Liver (tissue), 9 donors: Measurements from ENCODE around the gene CORO7. TPM values are rescaled to one million over a fixed set of nuclear protein-coding genes. Genes with fewer than 3 reads are reported as not detected.

ENCODE experiments used
- DNase-seq: peaks from one replicate; pipeline ENCODE4 v3.0.0-alpha.2; 2017; ENCODE audit warnings: low spot score
- H3K27ac ChIP-seq, 2 donors: one replicate each; pipeline ENCODE4 v1.7.0; 2013; ENCODE audit warnings: inconsistent platforms in 2 of 2, low read length in 2 of 2, control low read depth in 1 of 2, low read depth in 1 of 2, mild to moderate bottlenecking in 1 of 2
- H3K27me3 ChIP-seq, 4 donors: one replicate each; pipeline versions ENCODE4 v1.6.1 to v1.7.0; 2013; ENCODE audit warnings: low read length in 3 of 4, inconsistent platforms in 1 of 4, mild to moderate bottlenecking in 1 of 4, moderate library complexity in 1 of 4; ENCODE audit not compliant: control insufficient read depth in 4 of 4, insufficient read depth in 4 of 4
- H3K36me3 ChIP-seq, 4 donors: one replicate each; pipeline versions ENCODE4 v1.6.1 to v1.7.0; 2013; ENCODE audit warnings: low read length in 3 of 4, mild to moderate bottlenecking in 3 of 4, low read depth in 1 of 4, moderate library complexity in 1 of 4; ENCODE audit not compliant: control insufficient read depth in 4 of 4, insufficient read depth in 3 of 4
- H3K4me1 ChIP-seq, 4 donors: one replicate each; pipeline versions ENCODE4 v1.6.1 to v1.7.0; 2013; ENCODE audit warnings: low read length in 3 of 4, mild to moderate bottlenecking in 3 of 4, moderate library complexity in 1 of 4; ENCODE audit not compliant: control insufficient read depth in 4 of 4, insufficient read depth in 4 of 4
- H3K4me3 ChIP-seq, 3 donors: one replicate each; pipeline versions ENCODE4 v1.6.1 to v1.7.0; 2013; ENCODE audit warnings: low read length in 3 of 3, control low read depth in 1 of 3, low read depth in 1 of 3, mild to moderate bottlenecking in 1 of 3
- H3K9ac ChIP-seq, 2 donors: one replicate each; pipeline ENCODE4 v1.7.0; 2013; ENCODE audit warnings: low read length in 2 of 2, mild to moderate bottlenecking in 2 of 2, moderate library complexity in 2 of 2, control low read depth in 1 of 2, low read depth in 1 of 2
- H3K9me3 ChIP-seq, 4 donors: one replicate each; pipeline versions ENCODE4 v1.6.1 to v1.7.0; 2013; ENCODE audit warnings: low read length in 3 of 4; ENCODE audit not compliant: control insufficient read depth in 4 of 4
- EGR1 ChIP-seq, 2 donors: IDR thresholded peaks; 2 replicates each; pipeline ENCODE4 v1.6.1; 2016 to 2018; ENCODE audit warnings: antibody characterized with exemption in 2 of 2, low read depth in 2 of 2
- FOXA2 ChIP-seq: IDR thresholded peaks from 2 replicates; pipeline ENCODE4 v1.6.1; 2016; ENCODE audit warnings: antibody characterized with exemption
- GABPA ChIP-seq, 2 donors: IDR thresholded peaks in 1 of 2; conservative IDR thresholded peaks in 1 of 2; 2 replicates each; pipeline ENCODE4 v1.6.1; 2016; ENCODE audit warnings: antibody characterized with exemption in 2 of 2, mild to moderate bottlenecking in 1 of 2, moderate library complexity in 1 of 2
- HNF4A ChIP-seq, 2 donors: conservative IDR thresholded peaks; 2 replicates each; pipeline ENCODE4 v1.6.1; 2016; ENCODE audit warnings: antibody characterized with exemption in 2 of 2, mild to moderate bottlenecking in 2 of 2
- HNF4G ChIP-seq: IDR thresholded peaks from 2 replicates; pipeline ENCODE4 v1.6.1; 2016; ENCODE audit warnings: antibody characterized with exemption
- NR2F2 ChIP-seq: IDR thresholded peaks from 2 replicates; pipeline ENCODE4 v1.6.1; 2016; ENCODE audit warnings: antibody characterized with exemption
- RAD21 ChIP-seq, 2 donors: IDR thresholded peaks; 2 replicates each; pipeline ENCODE4 v1.6.1; 2016; ENCODE audit warnings: antibody characterized with exemption in 2 of 2, mild to moderate bottlenecking in 2 of 2
- REST ChIP-seq: IDR thresholded peaks from 2 replicates; pipeline ENCODE4 v1.6.1; 2016; ENCODE audit warnings: antibody characterized with exemption, mild to moderate bottlenecking
- RXRA ChIP-seq, 2 donors: IDR thresholded peaks; 2 replicates each; pipeline ENCODE4 v1.6.1; 2017 to 2018; ENCODE audit warnings: antibody characterized with exemption in 2 of 2, mild to moderate bottlenecking in 1 of 2
- SP1 ChIP-seq: IDR thresholded peaks from 2 replicates; pipeline ENCODE4 v1.6.1; 2018; ENCODE audit warnings: antibody characterized with exemption, mild to moderate bottlenecking
- TAF1 ChIP-seq: conservative IDR thresholded peaks from 2 replicates; pipeline ENCODE4 v1.6.1; 2016; ENCODE audit warnings: antibody characterized with exemption, mild to moderate bottlenecking
- YY1 ChIP-seq: IDR thresholded peaks from 2 replicates; pipeline ENCODE4 v1.6.1; 2016; ENCODE audit warnings: antibody characterized with exemption, mild to moderate bottlenecking
- WGBS: extraction: QIAGEN DNeasy Blood & Tissue Kit; methylation state at CpG from one replicate; pipeline ENCODE4 v1.1.7; 2013; 5-methylcytosine and 5-hydroxymethylcytosine counted together
- polyA plus RNA-seq, 2 donors: library from polyadenylated mRNA; stranded (reverse) in 1 of 2; unstranded in 1 of 2; fragments of 200-250 nt in 1 of 2; fragments of >200 nt in 1 of 2; fragmentation: Nextera tagmentation in 1 of 2; extraction: Ambion mirVana in 1 of 2; gene quantifications; one replicate each; pipeline versions ENCODE4 v1.2.1 to v1.2.3, GENCODE V29; 2013 to 2015
- total RNA-seq, 2 donors: library from RNA; depleted of rRNA; stranded (reverse); fragments of >200 nt; gene quantifications; one replicate each; pipeline ENCODE4 v1.2.3, GENCODE V29; 2014
- TF ChIP-seq, protein P1 (sequence below): IDR thresholded peaks from 2 replicates; pipeline ENCODE4 v1.6.1; 2016; ENCODE audit warnings: antibody characterized with exemption
- TF ChIP-seq, protein P2 (sequence below): IDR thresholded peaks from 2 replicates; pipeline ENCODE4 v1.6.1; 2016; ENCODE audit warnings: antibody characterized with exemption
- donor health status: healthy.
- donor health status: healthy.
- donor health status: healthy.
- donor health status: healthy.
- donor health status: healthy.

The CORO7 gene
- total and polyA plus RNA-seq, 4 donors, result 7.3 to 21.5 (median 13.0) TPM

- Histone ChIP-seq H3K4me3 (no peak overlapping the region), H3K36me3 (peaks cover 0 to 19% (median 11%) of the 10 kb centered on the region in 4 donors), H3K27me3 (no peaks in the 10 kb centered on the region), H3K9ac (no peak overlapping the region), H3K9me3 (no peaks in the 10 kb centered on the region), H3K27ac (no peak overlapping the region), H3K4me1 (peaks cover 8 to 34% (median 30%) of the 10 kb centered on the region in 4 donors)
- no peak for TF ChIP-seq HNF4G
- no peak for DNase-seq
- WGBS, result 94% methylated on average over 21 of the region's 21 CpGs
These were observed 73.3 kb downstream of the CORO7 start for GRCh38 chr16:4342866-4343744.

DNA sequence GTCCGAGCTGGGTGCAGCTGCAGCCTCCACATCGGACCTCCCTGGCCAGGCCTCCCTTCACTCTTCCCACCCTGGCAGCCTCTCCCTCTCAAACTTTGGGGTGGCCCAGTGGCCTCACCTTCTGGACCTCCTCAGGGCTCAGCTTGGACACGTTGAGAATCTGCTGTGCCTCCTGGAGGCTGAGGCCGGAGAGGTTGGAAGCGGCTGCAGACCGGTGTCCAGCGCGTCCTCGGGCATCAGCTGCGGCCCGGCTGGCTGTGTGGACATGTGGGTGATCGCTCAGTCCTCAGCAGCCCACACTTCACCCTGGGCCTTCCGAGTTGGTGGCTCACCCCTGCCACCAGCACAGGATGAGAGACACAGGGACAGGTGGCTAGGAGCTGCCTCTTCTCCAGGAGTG lies 75.1 kb downstream of the CORO7 start:
- Histone ChIP-seq H3K9me3 (no peaks in the 10 kb centered on the region), H3K9ac (no peak overlapping the region), H3K4me3 (no peak overlapping the region), H3K27me3 (no peaks in the 10 kb centered on the region), H3K36me3 (peaks cover 0 to 19% (median 11%) of the 10 kb centered on the region in 4 donors), H3K27ac (no peak overlapping the region), H3K4me1 (peaks cover 2 to 16% (median 15%) of the 10 kb centered on the region in 4 donors)
- no peak for DNase-seq
- TF ChIP-seq FOXA2 (no peak), HNF4A (conservative IDR thresholded peaks at IDR 0.05) (no peak), RAD21 (IDR thresholded peaks at IDR 0.05) (no peak), TAF1 (no peak)
- TF ChIP-seq, protein P1, sequence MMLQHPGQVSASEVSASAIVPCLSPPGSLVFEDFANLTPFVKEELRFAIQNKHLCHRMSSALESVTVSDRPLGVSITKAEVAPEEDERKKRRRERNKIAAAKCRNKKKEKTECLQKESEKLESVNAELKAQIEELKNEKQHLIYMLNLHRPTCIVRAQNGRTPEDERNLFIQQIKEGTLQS, result no peak
- 96% methylated on average over 13 of the region's 13 CpGs for WGBS

DNA sequence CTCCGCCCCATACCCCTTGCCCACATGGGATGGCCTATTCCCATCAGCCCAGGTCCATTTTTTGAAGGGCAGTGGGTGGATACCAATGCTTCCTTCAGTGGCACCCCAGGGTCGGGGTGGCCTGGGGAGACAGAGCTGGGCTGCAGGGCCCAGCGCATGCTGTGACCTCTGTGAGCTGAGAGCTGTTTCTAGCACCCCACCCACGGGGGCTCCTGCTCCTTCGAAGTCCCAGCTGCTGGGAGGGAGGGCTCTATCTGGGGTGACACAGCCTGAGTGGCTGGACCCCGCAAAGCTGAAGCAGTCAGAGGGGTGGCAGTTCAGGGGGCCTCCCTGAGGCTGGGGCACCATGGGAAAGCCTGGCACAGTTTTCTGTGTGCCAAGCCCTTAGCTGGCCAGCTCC lies 76.0 kb downstream of the CORO7 start:
- DNase-seq, result no peak
- H3K9ac ChIP-seq, result no peak overlapping the region
- 94% methylated on average over 6 of the region's 6 CpGs for WGBS
- TF ChIP-seq REST (no peak), FOXA2 (no peak), TAF1 (no peak)
- peaks cover 0 to 19% (median 12%) of the 10 kb centered on the region in 4 donors for H3K36me3 ChIP-seq
- H3K27me3 ChIP-seq, result no peaks in the 10 kb centered on the region
- H3K27ac ChIP-seq, result no peak overlapping the region
- peaks cover 0 to 8% (median 7%) of the 10 kb centered on the region in 4 donors for H3K4me1 ChIP-seq
- no peaks in the 10 kb centered on the region for H3K9me3 ChIP-seq
- H3K4me3 ChIP-seq, result no peak overlapping the region

GRCh38 chr16:4339909-4340308 lies 76.5 kb downstream of the CORO7 start:
- Histone ChIP-seq H3K9me3 (no peaks in the 10 kb centered on the region), H3K4me3 (no peak overlapping the region), H3K9ac (no peak overlapping the region), H3K27ac (no peak overlapping the region), H3K36me3 (peaks cover 0 to 19% (median 12%) of the 10 kb centered on the region in 4 donors), H3K4me1 (peaks cover 0 to 2% (median 1%) of the 10 kb centered on the region in 4 donors), H3K27me3 (no peaks in the 10 kb centered on the region)
- TF ChIP-seq NR2F2, result no peak
- TF ChIP-seq, protein P2, sequence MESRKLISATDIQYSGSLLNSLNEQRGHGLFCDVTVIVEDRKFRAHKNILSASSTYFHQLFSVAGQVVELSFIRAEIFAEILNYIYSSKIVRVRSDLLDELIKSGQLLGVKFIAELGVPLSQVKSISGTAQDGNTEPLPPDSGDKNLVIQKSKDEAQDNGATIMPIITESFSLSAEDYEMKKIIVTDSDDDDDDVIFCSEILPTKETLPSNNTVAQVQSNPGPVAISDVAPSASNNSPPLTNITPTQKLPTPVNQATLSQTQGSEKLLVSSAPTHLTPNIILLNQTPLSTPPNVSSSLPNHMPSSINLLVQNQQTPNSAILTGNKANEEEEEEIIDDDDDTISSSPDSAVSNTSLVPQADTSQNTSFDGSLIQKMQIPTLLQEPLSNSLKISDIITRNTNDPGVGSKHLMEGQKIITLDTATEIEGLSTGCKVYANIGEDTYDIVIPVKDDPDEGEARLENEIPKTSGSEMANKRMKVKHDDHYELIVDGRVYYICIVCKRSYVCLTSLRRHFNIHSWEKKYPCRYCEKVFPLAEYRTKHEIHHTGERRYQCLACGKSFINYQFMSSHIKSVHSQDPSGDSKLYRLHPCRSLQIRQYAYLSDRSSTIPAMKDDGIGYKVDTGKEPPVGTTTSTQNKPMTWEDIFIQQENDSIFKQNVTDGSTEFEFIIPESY, result no peak
- TF ChIP-seq YY1, result no peak
- no peak for TF ChIP-seq RXRA (IDR thresholded peaks at IDR 0.05)
- TF ChIP-seq SP1, result no peak
- TF ChIP-seq GABPA (IDR thresholded peaks at IDR 0.05 in 1 of 2, conservative IDR thresholded peaks at IDR 0.05 in 1 of 2), result no peak
- TF ChIP-seq EGR1 (IDR thresholded peaks at IDR 0.05; ENCODE audit: low read depth in 2 of 2), result no peak
- no peak for DNase-seq
- 74% methylated on average over 14 of the region's 14 CpGs for WGBS
